H4 (cell line): ENCODE results near the gene CRMP1. TPM values are rescaled to one million over a fixed set of nuclear protein-coding genes. Genes with fewer than 3 reads are reported as not detected.

Source experiments
- DNase-seq: peaks from one replicate; pipeline ENCODE4 v3.0.0-alpha.2; 2015; ENCODE audit warnings: low spot score
- total RNA-seq: library from RNA; depleted of rRNA; stranded (reverse); fragments of >200 nt; shearing (Covaris generic); gene quantifications from 2 replicates; pipeline ENCODE4 v1.2.3, GENCODE V29; 2014

The CRMP1 gene
- total RNA-seq, 1 experiment from 2014 or later, result 37.7 TPM

- DNase-seq, result no peak
Observed at GRCh38 chr4:5798462-5798861, 94.4 kb downstream of the CRMP1 start.

DNA sequence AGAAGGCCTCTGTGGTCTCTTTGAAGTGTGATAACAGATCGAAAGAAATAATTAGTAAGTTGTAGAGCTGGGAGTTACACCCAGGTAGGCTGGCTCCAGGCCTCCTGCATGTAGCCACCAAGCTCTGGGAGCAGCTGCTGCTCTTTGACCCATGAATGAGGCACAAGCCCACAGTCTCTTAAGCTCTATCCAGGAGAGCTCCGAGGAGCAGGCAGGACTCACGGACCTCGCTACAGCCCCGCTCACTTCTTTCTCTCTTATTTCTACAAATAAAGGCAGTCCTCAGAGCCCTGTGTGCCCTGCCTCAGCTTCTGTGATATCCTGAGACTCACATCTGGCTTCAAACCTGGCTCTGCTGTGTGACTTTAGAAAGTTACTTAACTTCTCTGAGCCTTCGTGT lies 95.0 kb downstream of the CRMP1 start:
- no peak for DNase-seq

- DNase-seq, result no peak
Observed at GRCh38 chr4:5796976-5797375, 95.9 kb downstream of the CRMP1 start.

DNA sequence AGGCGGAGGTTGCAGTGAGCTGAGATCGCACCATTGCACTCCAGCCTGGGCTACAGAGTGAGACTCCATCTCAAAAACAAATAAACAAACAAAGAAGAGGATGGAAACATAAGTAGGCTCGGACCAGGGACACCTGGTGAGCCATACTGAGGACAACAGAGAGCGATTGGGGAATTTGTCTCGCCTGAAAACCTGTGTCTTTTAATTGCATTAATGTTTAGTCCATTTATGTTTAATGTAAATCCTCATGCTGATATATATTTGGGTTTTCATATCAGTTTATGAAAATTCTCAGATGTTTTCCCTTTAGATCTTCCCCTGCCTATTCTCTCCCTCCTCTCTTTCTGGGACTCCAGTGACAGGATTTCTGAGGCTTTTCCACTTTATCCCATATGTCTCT lies 97.3 kb downstream of the CRMP1 start:
- no peak for DNase-seq

- no peak for DNase-seq
Observed at GRCh38 chr4:5793514-5793913, 99.4 kb downstream of the CRMP1 start.

DNA sequence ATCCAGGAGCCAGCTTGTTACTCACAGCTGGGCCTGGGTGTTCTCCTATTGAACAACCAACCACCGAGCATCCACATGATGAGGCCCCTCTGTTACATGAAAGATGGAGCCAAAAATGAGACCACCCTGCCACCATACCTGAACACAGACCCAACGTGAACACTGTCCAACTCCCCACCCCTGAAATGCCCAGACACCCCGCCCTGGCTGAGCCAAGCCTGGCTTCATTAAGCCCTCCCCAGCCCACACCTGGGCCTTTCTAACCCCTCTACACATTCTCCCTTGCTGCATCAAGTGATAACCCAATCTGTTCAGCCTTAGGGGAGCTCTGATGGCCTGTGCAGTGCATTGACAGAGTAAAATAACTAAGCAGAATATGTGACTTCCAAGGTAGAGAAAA lies 101.2 kb downstream of the CRMP1 start:
- DNase-seq, result no peak

DNA sequence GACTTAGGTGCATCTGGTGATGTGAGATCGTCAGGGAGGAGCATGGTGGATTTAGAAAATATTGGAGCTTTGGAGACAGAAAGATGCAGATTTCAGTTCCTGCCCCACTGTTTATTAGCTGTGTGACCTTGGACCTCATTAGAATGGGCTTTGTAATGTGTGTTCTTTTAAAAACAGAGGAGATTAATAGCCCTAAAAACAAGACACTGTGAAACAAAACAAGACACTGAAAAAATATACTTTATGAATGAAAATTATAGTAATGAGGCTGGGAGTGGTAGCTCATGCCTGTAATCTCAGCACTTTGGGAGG lies 102.4 kb downstream of the CRMP1 start:
- no peak for DNase-seq

- DNase-seq, result no peak
Observed at GRCh38 chr4:5789141-5789540, 103.7 kb downstream of the CRMP1 start.

DNA sequence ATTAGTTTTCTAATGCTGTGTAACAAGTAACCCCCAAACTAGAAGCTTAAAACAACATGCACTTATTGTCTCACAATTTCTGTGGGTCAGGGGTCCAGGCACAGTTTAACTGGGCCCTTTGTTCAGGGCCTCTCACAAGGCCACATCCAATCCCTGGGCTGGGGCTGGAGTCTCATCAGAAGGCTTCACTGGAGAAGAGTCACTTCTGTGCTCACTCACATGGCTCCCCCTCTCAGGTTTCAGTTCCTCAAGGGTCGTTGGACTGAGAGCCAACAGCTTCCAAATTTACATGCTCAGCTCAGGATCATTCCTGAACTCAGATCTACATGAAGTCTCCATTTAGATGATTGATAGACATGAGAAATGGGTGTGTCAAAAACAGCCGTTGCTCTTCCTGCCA lies 104.7 kb downstream of the CRMP1 start:
- no peak for DNase-seq

- DNase-seq, result no peak
Observed at GRCh38 chr4:5787311-5787710, 105.6 kb downstream of the CRMP1 start.

GRCh38 chr4:5785806-5786680 lies 106.8 kb downstream of the CRMP1 start:
- no peak for DNase-seq

- DNase-seq, result no peak
Observed at GRCh38 chr4:5784960-5785611, 107.8 kb downstream of the CRMP1 start.

DNA sequence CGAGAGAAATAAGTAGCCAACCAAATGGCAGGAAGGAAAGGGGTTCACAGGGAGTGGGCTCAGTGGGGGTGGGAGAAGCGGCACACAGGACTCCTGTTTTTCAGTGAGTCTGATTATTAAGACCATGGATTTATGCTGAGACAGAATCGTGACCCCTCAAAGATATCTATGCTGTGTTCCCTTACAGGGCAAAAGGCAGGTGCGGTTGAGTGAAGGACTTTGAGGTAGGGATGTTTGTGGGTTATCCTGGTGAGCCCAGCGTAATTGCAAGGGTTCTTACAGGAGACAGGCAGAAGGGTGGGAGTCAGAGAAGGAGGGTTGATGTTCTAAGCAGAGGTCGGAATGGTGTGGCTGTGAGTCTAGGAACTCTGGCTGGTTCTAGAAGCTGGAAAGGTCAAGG lies 108.9 kb downstream of the CRMP1 start:
- DNase-seq, result no peak

- no peak for DNase-seq
Observed at GRCh38 chr4:5783486-5783885, 109.4 kb downstream of the CRMP1 start.

DNA sequence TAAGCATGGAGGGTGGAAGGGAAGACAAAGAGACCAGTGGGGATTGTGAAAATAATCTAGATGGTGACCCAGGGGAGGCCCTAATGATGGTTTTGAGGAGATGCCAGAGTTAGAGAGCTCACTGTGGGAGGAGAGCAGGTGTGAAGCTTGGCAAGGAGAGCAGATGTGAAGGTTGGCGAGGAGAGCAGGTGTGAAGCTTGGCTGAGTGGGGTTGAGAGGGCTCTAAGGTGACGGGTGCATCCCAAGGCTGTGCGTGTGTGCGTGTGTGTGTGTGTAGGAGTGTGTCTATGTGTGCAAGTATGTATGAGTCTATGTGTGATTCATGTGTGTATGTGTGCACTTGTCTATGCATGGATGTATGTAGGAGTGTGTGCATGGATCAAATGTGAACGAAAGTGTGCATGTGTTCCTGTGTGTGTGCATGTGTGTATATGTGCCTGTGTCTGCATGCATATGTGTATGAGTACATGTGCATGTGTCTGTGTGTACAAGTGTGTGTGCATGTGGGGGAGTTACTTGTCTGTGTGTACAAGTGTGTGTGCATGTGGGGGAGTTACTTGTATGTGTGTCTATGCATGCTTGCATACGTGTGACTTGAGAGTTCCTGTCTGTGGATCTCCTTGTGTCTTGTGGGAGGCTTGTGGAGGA lies 109.9 kb downstream of the CRMP1 start:
- DNase-seq, result no peak

- DNase-seq, result no peak
Observed at GRCh38 chr4:5781691-5782090, 111.2 kb downstream of the CRMP1 start.

DNA sequence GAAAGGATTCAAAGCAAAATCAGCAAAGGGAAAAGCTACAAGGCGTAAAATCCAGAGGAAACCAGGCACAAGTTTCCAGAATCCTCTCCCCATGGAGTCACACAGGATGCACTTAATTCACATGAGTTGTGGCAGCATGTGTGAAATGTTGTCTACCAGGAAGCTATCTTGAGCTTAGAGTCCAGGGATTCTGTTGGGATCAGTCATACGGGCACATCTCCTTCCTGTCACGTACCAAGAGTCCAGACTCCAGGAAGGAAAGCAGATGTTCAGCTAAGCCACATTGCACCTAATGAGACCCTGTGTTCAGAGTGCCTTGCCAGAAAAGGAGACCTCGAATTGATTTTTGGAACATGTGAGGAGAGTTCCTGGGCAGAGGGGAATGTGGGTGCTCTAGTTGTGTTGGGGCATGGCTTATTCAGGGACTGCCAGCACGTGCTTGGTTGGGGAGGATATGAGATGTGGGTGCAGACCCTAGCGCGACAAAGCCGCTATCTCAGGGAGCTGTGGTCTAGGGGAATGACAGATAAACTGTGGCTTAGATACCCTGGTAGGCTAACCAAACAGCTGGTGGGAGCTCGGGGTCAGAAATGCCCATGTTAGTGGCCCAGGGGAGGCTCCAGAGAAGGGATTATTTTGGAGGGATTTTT lies 111.9 kb downstream of the CRMP1 start:
- DNase-seq, result no peak

GRCh38 chr4:5776510-5776909 lies 116.4 kb downstream of the CRMP1 start:
- no peak for DNase-seq

DNA sequence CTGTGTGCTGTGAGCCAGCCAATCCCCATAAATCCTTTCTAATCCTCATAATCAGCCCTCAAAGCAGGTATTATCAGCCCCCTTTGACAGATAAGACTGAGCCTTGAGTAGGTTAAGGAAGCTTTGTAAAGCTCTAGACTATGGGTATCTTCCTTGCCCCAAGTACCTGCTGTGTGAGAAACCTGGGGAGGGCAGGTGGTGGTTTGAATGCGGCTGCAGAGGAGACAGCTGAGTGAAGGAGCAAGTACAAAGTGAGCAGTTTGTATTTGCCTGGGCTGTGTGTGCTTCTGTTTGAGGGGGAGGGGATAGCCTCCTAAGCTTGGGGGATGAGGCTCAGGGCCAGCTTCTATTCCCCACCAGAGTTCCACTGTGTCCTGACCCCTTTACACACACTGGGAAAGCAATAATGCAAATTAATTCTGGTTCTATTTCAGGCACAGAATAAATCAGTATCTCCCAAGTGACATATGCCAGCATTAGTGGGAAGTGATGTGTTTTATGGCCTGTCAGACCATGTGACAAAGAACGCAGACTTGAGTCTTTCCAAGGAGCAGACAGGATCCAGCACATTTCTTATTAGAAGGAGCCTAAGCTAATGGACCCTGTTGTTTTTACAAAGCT lies 118.4 kb downstream of the CRMP1 start:
- DNase-seq, result no peak

DNA sequence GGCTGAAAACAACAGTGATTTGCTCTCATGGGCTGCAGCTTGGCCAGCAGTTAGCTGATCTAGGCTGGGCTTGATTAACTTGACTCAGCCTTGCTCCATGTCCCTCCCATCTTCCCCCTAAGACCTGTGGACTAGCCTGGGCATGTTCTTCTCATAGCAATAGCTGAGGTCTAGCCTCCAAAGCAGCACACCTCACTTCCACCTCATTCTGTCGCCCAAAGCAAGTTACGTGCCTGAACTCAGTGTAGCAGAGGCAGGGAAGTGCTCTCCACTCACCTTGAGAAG lies 119.7 kb downstream of the CRMP1 start:
- DNase-seq, result no peak

- DNase-seq, result no peak
Observed at GRCh38 chr4:5772528-5773270, 120.2 kb downstream of the CRMP1 start.
